GM12891 (cell line): ENCODE measurements around the gene FOXL2NB.

Source experiments
- POLR2A ChIP-seq: IDR thresholded peaks from 2 replicates; pipeline ENCODE4 v1.6.1; 2011; ENCODE audit warnings: low read depth, low read length, control low read depth
- POLR2AphosphoS5 ChIP-seq: IDR thresholded peaks from 2 replicates; pipeline ENCODE4 v1.6.1; 2011; ENCODE audit warnings: low read depth, low read length, control low read depth
- TAF1 ChIP-seq: IDR thresholded peaks from 2 replicates; pipeline ENCODE4 v1.6.1; 2011; ENCODE audit warnings: low read depth, low read length, control low read depth

- no peak for TF ChIP-seq POLR2A
- no peak for TF ChIP-seq POLR2AphosphoS5
- TF ChIP-seq TAF1, result no peak
Measured at GRCh38 chr3:138912237-138912636, 34.8 kb upstream of the FOXL2NB start.
